ENCODE data around the gene CD8B2. TPM values are rescaled to one million over a fixed set of nuclear protein-coding genes. Genes with fewer than 3 reads are reported as not detected.

Gene CD8B2
- total and polyA plus RNA-seq, 2 donors (not counting 1 experiment from before 2014, with no cell fraction given): not detected

GRCh38 chr2:106561803-106562202 is 74.6 kb downstream of the CD8B2 start:
- no peak overlapping the region for H3K4me2 ChIP-seq (replicated peaks; ENCODE audit: low read depth, low read length, poor library complexity, severe bottlenecking)
- H3K27me3 ChIP-seq (replicated peaks in 1 of 4; ENCODE audit: control extremely low read depth in 1 of 4, control insufficient read depth in 3 of 4, insufficient read depth in 4 of 4, low read length in 3 of 4): peaks cover 0 to 3% (median 0%) of the 10 kb centered on the region in 4 experiments
- H3K4me1 ChIP-seq (ENCODE audit: control insufficient read depth in 2 of 2, insufficient read depth in 2 of 2, low read length in 2 of 2): no peaks in the 10 kb centered on the region
- H3K9ac ChIP-seq (ENCODE audit: low read length): no peak overlapping the region
- no peak for TF ChIP-seq CTCF (IDR thresholded peaks at IDR 0.05)
- TF ChIP-seq EZH2 (IDR thresholded peaks at IDR 0.05; ENCODE audit: borderline replicate concordance, insufficient read depth, low read depth, low read length, poor library complexity, severe bottlenecking): no peak
- no peaks in the 10 kb centered on the region for H4K20me1 ChIP-seq (ENCODE audit: control insufficient read depth, insufficient read depth, low read length, poor library complexity, severe bottlenecking)
- no peaks in the 10 kb centered on the region for H3K36me3 ChIP-seq (replicated peaks in 1 of 2; ENCODE audit: control extremely low read depth in 1 of 2, control insufficient read depth in 1 of 2, extremely low read depth in 1 of 2, insufficient read depth in 2 of 2, low read length in 1 of 2)
- no peak overlapping the region for H3K4me3 Mint-ChIP-seq
- H3K4me1 Mint-ChIP-seq: no peaks in the 10 kb centered on the region
- ChIA-PET CTCF (no interaction called here), POLR2A (no interaction called here)
- no peak for ATAC-seq (ENCODE audit: low read depth)
- H3K27ac Mint-ChIP-seq: no peak overlapping the region
- H3K4me3 ChIP-seq (ENCODE audit: control extremely low read depth in 1 of 5, extremely low read depth in 1 of 5, insufficient read depth in 1 of 5, low read depth in 2 of 5, low read length in 4 of 5): no peak overlapping the region
- H3K27ac ChIP-seq (ENCODE audit: low read length in 2 of 2): no peak overlapping the region
- H2AFZ ChIP-seq (ENCODE audit: insufficient read depth, low read depth, low read length, poor library complexity, severe bottlenecking): no peak overlapping the region
- WGBS (ENCODE audit: insufficient coverage): 94% methylated on average over 3 of the region's 4 CpGs
- no peaks in the 10 kb centered on the region for H3K79me2 ChIP-seq (ENCODE audit: control insufficient read depth, insufficient read depth, low read length)
- no peak for DNase-seq
- H3K27me3 Mint-ChIP-seq: peaks cover 7% of the 10 kb centered on the region
- intact Hi-C loops (cut with micrococcal nuclease): no loop called here
- H3K9me3 ChIP-seq (ENCODE audit: control extremely low read depth in 1 of 3, control insufficient read depth in 2 of 3, insufficient read depth in 1 of 3, low read length in 2 of 3): no peaks in the 10 kb centered on the region
- H3K9me3 Mint-ChIP-seq (ENCODE audit: insufficient read depth): peaks cover 2% of the 10 kb centered on the region

- no peak overlapping the region for H3K27ac ChIP-seq (ENCODE audit: low read length in 2 of 2)
- H3K79me2 ChIP-seq (ENCODE audit: control insufficient read depth, insufficient read depth, low read length): no peaks in the 10 kb centered on the region
- ChIA-PET POLR2A (no interaction called here), CTCF (interaction anchor here (1.5 kb wide), 1 partner anchor 20 kb away, joined by 5 read pairs; no protein-coding TSS in a partner anchor)
- peaks cover 0 to 3% (median 0%) of the 10 kb centered on the region in 4 experiments for H3K27me3 ChIP-seq (replicated peaks in 1 of 4; ENCODE audit: control extremely low read depth in 1 of 4, control insufficient read depth in 3 of 4, insufficient read depth in 4 of 4, low read length in 3 of 4)
- H3K9me3 ChIP-seq (ENCODE audit: control extremely low read depth in 1 of 3, control insufficient read depth in 2 of 3, insufficient read depth in 1 of 3, low read length in 2 of 3): no peaks in the 10 kb centered on the region
- intact Hi-C loops (cut with micrococcal nuclease): no loop called here
- no peak overlapping the region for H3K9ac ChIP-seq (ENCODE audit: low read length)
- WGBS (ENCODE audit: insufficient coverage): 32% methylated on average over 5 of the region's 9 CpGs
- no peaks in the 10 kb centered on the region for H3K4me1 ChIP-seq (ENCODE audit: control insufficient read depth in 2 of 2, insufficient read depth in 2 of 2, low read length in 2 of 2)
- no peaks in the 10 kb centered on the region for H3K36me3 ChIP-seq (replicated peaks in 1 of 2; ENCODE audit: control extremely low read depth in 1 of 2, control insufficient read depth in 1 of 2, extremely low read depth in 1 of 2, insufficient read depth in 2 of 2, low read length in 1 of 2)
- no peaks in the 10 kb centered on the region for H3K9me3 Mint-ChIP-seq (ENCODE audit: insufficient read depth)
- no peaks in the 10 kb centered on the region for H4K20me1 ChIP-seq (ENCODE audit: control insufficient read depth, insufficient read depth, low read length, poor library complexity, severe bottlenecking)
- no peak overlapping the region for H3K27ac Mint-ChIP-seq
- no peak overlapping the region for H2AFZ ChIP-seq (ENCODE audit: insufficient read depth, low read depth, low read length, poor library complexity, severe bottlenecking)
- H3K4me3 Mint-ChIP-seq: no peak overlapping the region
- H3K4me2 ChIP-seq (replicated peaks; ENCODE audit: low read depth, low read length, poor library complexity, severe bottlenecking): no peak overlapping the region
- no peak for DNase-seq
- H3K27me3 Mint-ChIP-seq: peaks cover 7% of the 10 kb centered on the region
- no peaks in the 10 kb centered on the region for H3K4me1 Mint-ChIP-seq
- ATAC-seq (ENCODE audit: low read depth): no peak
- TF ChIP-seq EZH2 (IDR thresholded peaks at IDR 0.05; ENCODE audit: borderline replicate concordance, insufficient read depth, low read depth, low read length, poor library complexity, severe bottlenecking) (no peak), CTCF (IDR thresholded peaks at IDR 0.05) (no peak)
- H3K4me3 ChIP-seq (ENCODE audit: control extremely low read depth in 1 of 5, extremely low read depth in 1 of 5, insufficient read depth in 1 of 5, low read depth in 2 of 5, low read length in 4 of 5): no peak overlapping the region
Measured at GRCh38 chr2:106562268-106563186, 75.4 kb downstream of the CD8B2 start.
